Neural progenitor cell (in vitro differentiated cells): ENCODE results near the gene SAG.

ENCODE experiments used
- CTCF ChIP-seq: fragments of 200-600 bp; sonication (generic); IDR thresholded peaks from 2 replicates; pipeline ENCODE4 v1.5.1; 2017; ENCODE audit warnings: antibody characterized with exemption, mild to moderate bottlenecking
- EZH2 ChIP-seq: fragments of 200-600 bp; sonication (generic); IDR thresholded peaks from 2 replicates; pipeline ENCODE4 v1.6.1; 2017; ENCODE audit warnings: antibody characterized with exemption, mild to moderate bottlenecking, moderate library complexity
- EZH2phosphoT487 ChIP-seq: fragments of 200-600 bp; sonication (generic); IDR thresholded peaks from 2 replicates; pipeline ENCODE4 v1.6.1; 2017; ENCODE audit warnings: antibody characterized with exemption

GRCh38 chr2:233342301-233342700 lies 34.7 kb downstream of the SAG start:
- no peak for TF ChIP-seq EZH2
- no peak for TF ChIP-seq CTCF
- TF ChIP-seq EZH2phosphoT487 = no peak
